H1 (cell line): ENCODE measurements around the gene PTPRG. TPM values are rescaled to one million over a fixed set of nuclear protein-coding genes. Genes with fewer than 3 reads are reported as not detected.

ENCODE experiments used
- CTCF ChIA-PET: fragments of 300-600 bp; sonication (Branson Sonifier 250); formaldehyde crosslinking; loops from one replicate; lab custom pipeline; 2021; ENCODE audit not compliant: partially characterized antibody; lab: Charles Lee
- POLR2A ChIA-PET: fragments of 300-600 bp; sonication (Branson Sonifier 250); formaldehyde crosslinking; loops from one replicate; lab custom pipeline; 2021; ENCODE audit warnings: inconsistent platforms; ENCODE audit not compliant: partially characterized antibody; lab: Charles Lee
- DNase-seq, 2 experiments: peaks; one replicate each; pipeline versions ENCODE4 v3.0.0 to v3.0.0-alpha.2; 2010 to 2022; ENCODE audit warnings: low spot score in 2 of 2, low read depth in 1 of 2, mixed read lengths in 1 of 2
- FAIRE-seq: peaks from 2 replicates; lab custom pipeline; 2011; peaks lifted over from hg19 to GRCh38; lab: Jason Lieb, UNC
- H2AFZ ChIP-seq: 2 replicates; pipeline ENCODE4 v1.8.1; 2012; ENCODE audit warnings: low read length, inconsistent platforms
- H2AK5ac ChIP-seq: 2 replicates; pipeline ENCODE4 v1.6.1; 2013; ENCODE audit warnings: low read depth, low read length
- H2BK120ac ChIP-seq: replicated peaks from 2 replicates; pipeline ENCODE3; 2013; ENCODE audit warnings: low read depth, low read length, inconsistent platforms
- H2BK12ac ChIP-seq: 2 replicates; pipeline ENCODE4 v1.6.1; 2013; ENCODE audit warnings: low read depth, low read length
- H2BK15ac ChIP-seq: 2 replicates; pipeline ENCODE4 v1.6.1; 2013; ENCODE audit warnings: low read length
- H2BK20ac ChIP-seq: 2 replicates; pipeline ENCODE4 v1.6.1; 2013; ENCODE audit warnings: low read length
- H2BK5ac ChIP-seq: 2 replicates; pipeline ENCODE4 v1.6.1; 2013; ENCODE audit warnings: low read depth, low read length
- H3K14ac ChIP-seq: 2 replicates; pipeline ENCODE4 v1.6.1; 2013; ENCODE audit warnings: inconsistent platforms; ENCODE audit not compliant: insufficient read length
- H3K18ac ChIP-seq: 2 replicates; pipeline ENCODE4 v1.6.1; 2013; ENCODE audit warnings: low read length; ENCODE audit errors: extremely low read depth
- H3K23ac ChIP-seq: 2 replicates; pipeline ENCODE4 v1.6.1; 2013; ENCODE audit warnings: inconsistent platforms; ENCODE audit not compliant: insufficient read length
- H3K23me2 ChIP-seq: 2 replicates; pipeline ENCODE4 v1.6.1; 2013; ENCODE audit warnings: low read depth, low read length
- H3K27ac ChIP-seq: 2 replicates; pipeline ENCODE4 v1.6.1; 2011; ENCODE audit warnings: low read depth, low read length, inconsistent platforms
- H3K27me3 ChIP-seq, 4 experiments: replicated peaks in 1 of 4; 1 replicate in 1 of 4; 2 replicates in 3 of 4; pipeline versions ENCODE4 v1.6.1 to v1.8.1; 2011 to 2013; ENCODE audit warnings: low read length in 3 of 4, mild to moderate bottlenecking in 3 of 4, inconsistent platforms in 2 of 4, mixed read lengths in 2 of 4, moderate library complexity in 1 of 4; ENCODE audit not compliant: control insufficient read depth in 3 of 4, insufficient read depth in 3 of 4; ENCODE audit errors: extremely low read depth in 1 of 4
- H3K36me3 ChIP-seq, 4 experiments: 2 replicates each; pipeline versions ENCODE4 v1.6.1 to v1.8.1; 2011 to 2013; ENCODE audit warnings: mild to moderate bottlenecking in 4 of 4, low read length in 3 of 4, moderate library complexity in 2 of 4, control low read depth in 1 of 4, inconsistent platforms in 1 of 4; ENCODE audit not compliant: insufficient read depth in 4 of 4, control insufficient read depth in 2 of 4
- H3K4ac ChIP-seq: replicated peaks from 2 replicates; pipeline ENCODE3; 2013; ENCODE audit warnings: low read length, low read depth, mixed read lengths, inconsistent platforms; ENCODE audit not compliant: insufficient read length
- H3K4me1 ChIP-seq, 4 experiments: replicated peaks in 1 of 4; 1 replicate in 1 of 4; 2 replicates in 3 of 4; pipeline versions ENCODE4 v1.6.1 to v1.8.1; 2011 to 2013; ENCODE audit warnings: low read length in 3 of 4, inconsistent platforms in 2 of 4, mixed read lengths in 1 of 4; ENCODE audit not compliant: insufficient read depth in 4 of 4, control insufficient read depth in 3 of 4
- H3K4me2 ChIP-seq, 2 experiments: 2 replicates each; pipeline versions ENCODE4 v1.6.1 to v1.8.1; 2011 to 2013; ENCODE audit warnings: low read depth in 2 of 2, low read length in 2 of 2, control low read depth in 1 of 2, inconsistent platforms in 1 of 2, mild to moderate bottlenecking in 1 of 2; ENCODE audit not compliant: insufficient read depth in 1 of 2
- H3K4me3 ChIP-seq, 4 experiments: fragments of 200-600, 300-600 bp in 1 of 4; sonication (generic), shearing (Covaris generic), sonication (Bioruptor Twin) in 1 of 4; 2 replicates each; pipeline versions ENCODE4 v1.5.1 to v1.8.1; 2011 to 2016; ENCODE audit warnings: low read length in 4 of 4, low read depth in 3 of 4, control low read depth in 2 of 4, inconsistent platforms in 2 of 4, mild to moderate bottlenecking in 2 of 4, mixed read lengths in 1 of 4, moderate library complexity in 1 of 4; ENCODE audit not compliant: insufficient read depth in 2 of 4; ENCODE audit errors: extremely low read depth in 1 of 4
- H3K56ac ChIP-seq: replicated peaks from 2 replicates; pipeline ENCODE3; 2013; ENCODE audit warnings: low read depth, mild to moderate bottlenecking, mixed read lengths, low read length, inconsistent platforms; ENCODE audit not compliant: insufficient read length
- H3K79me1 ChIP-seq: 2 replicates; pipeline ENCODE4 v1.6.1; 2013; ENCODE audit warnings: low read depth, low read length, control low read depth
- H3K79me2 ChIP-seq, 2 experiments: 2 replicates each; pipeline versions ENCODE4 v1.6.1 to v1.8.1; 2012 to 2013; ENCODE audit warnings: low read length in 2 of 2, mild to moderate bottlenecking in 2 of 2, inconsistent platforms in 1 of 2; ENCODE audit not compliant: insufficient read depth in 2 of 2, control insufficient read depth in 1 of 2
- H3K9ac ChIP-seq, 4 experiments: replicated peaks in 1 of 4; 1 replicate in 1 of 4; 2 replicates in 3 of 4; pipeline versions ENCODE4 v1.6.1 to v1.8.1; 2011 to 2013; ENCODE audit warnings: low read depth in 3 of 4, low read length in 3 of 4, control low read depth in 2 of 4, mild to moderate bottlenecking in 2 of 4, moderate library complexity in 2 of 4, inconsistent platforms in 1 of 4; ENCODE audit errors: extremely low read depth in 1 of 4
- H3K9me3 ChIP-seq, 2 experiments: 2 replicates each; pipeline versions ENCODE4 v1.6.1 to v1.8.1; 2012 to 2013; ENCODE audit warnings: mild to moderate bottlenecking in 2 of 2, moderate library complexity in 2 of 2, control low read depth in 1 of 2, inconsistent platforms in 1 of 2, low read depth in 1 of 2, low read length in 1 of 2, mixed read lengths in 1 of 2; ENCODE audit not compliant: insufficient read depth in 2 of 2
- H4K20me1 ChIP-seq, 2 experiments: replicated peaks in 1 of 2; 2 replicates each; pipeline versions ENCODE3 to v1.8.1; 2011 to 2013; ENCODE audit warnings: inconsistent platforms in 2 of 2, low read length in 2 of 2, mild to moderate bottlenecking in 1 of 2; ENCODE audit not compliant: insufficient read depth in 2 of 2, control insufficient read depth in 1 of 2
- H4K5ac ChIP-seq: 2 replicates; pipeline ENCODE4 v1.6.1; 2013; ENCODE audit warnings: low read length, low read depth, mixed read lengths, inconsistent platforms; ENCODE audit not compliant: insufficient read length
- H4K8ac ChIP-seq: 2 replicates; pipeline ENCODE4 v1.8.0; 2013; ENCODE audit warnings: mild to moderate bottlenecking, moderate library complexity, low read length, inconsistent platforms; ENCODE audit not compliant: insufficient read depth; ENCODE audit errors: extremely low read depth
- H4K91ac ChIP-seq: replicated peaks from 2 replicates; pipeline ENCODE3; 2013; ENCODE audit warnings: low read length, mixed read lengths, inconsistent platforms; ENCODE audit not compliant: insufficient read length
- BACH1 ChIP-seq: IDR thresholded peaks from 2 replicates; pipeline ENCODE4 v1.6.1; 2012; ENCODE audit warnings: low read length, improper control_type of control experiment
- CBX8 ChIP-seq: fragments of 300-800, 300-1000 bp; sonication (generic); IDR thresholded peaks from 2 replicates; pipeline ENCODE4 v1.7.1; 2016; ENCODE audit warnings: low read depth, low read length, borderline replicate concordance
- KDM1A ChIP-seq: fragments of 200-600, 300-600 bp; sonication (generic); IDR thresholded peaks from 2 replicates; pipeline ENCODE4 v1.7.1; 2016; ENCODE audit warnings: mild to moderate bottlenecking, low read length, borderline replicate concordance
- KDM5A ChIP-seq: fragments of 200-600 bp; IDR thresholded peaks from 2 replicates; pipeline ENCODE4 v1.7.1; 2012; ENCODE audit warnings: mild to moderate bottlenecking, low read length, inconsistent platforms, mixed read lengths
- SP4 ChIP-seq: IDR thresholded peaks from 2 replicates; pipeline ENCODE4 v1.6.1; 2012; ENCODE audit warnings: low read length, inconsistent platforms
- SRF ChIP-seq: IDR thresholded peaks from 2 replicates; pipeline ENCODE4 v1.6.1; 2011; ENCODE audit warnings: mild to moderate bottlenecking, low read depth, low read length, moderate library complexity
- WGBS, 2 experiments: shearing (Covaris generic) in 1 of 2; methylation state at CpG; one replicate each; pipeline versions ENCODE4 v1.1.6 to v1.1.7; 2013 to 2015; ENCODE audit warnings: low lambda C conversion rate in 2 of 2, mixed read lengths in 2 of 2, inconsistent platforms in 1 of 2, low coverage in 1 of 2, missing lambda C conversion rate in 1 of 2; ENCODE audit not compliant: insufficient replicate concordance in 2 of 2, insufficient coverage in 1 of 2, insufficient read length in 1 of 2; ENCODE audit errors: extremely low coverage in 1 of 2, missing lambda C conversion rate in 1 of 2; 5-methylcytosine and 5-hydroxymethylcytosine counted together
- polyA plus RNA-seq, 7 experiments: library from polyadenylated mRNA; depleted of rRNA in 3 of 7; stranded (reverse) in 5 of 7; unstranded in 2 of 7; fragments of >200 nt in 5 of 7; fragments of 200-250 nt in 2 of 7; gene quantifications; 1 replicate in 5 of 7; 2 replicates in 1 of 7; 4 replicates in 1 of 7; pipeline versions ENCODE4 v1.2.1 to v1.2.3, GENCODE V29; 2011 to 2013; ENCODE audit warnings: missing spikeins in 2 of 7, mixed read lengths in 2 of 7
- total RNA-seq: library from RNA; stranded (reverse); fragmentation: NEBNext Ultra II Directional; extraction: Animal tissue kit (Norgen Biotek cat#: 25700); gene quantifications from 2 replicates; pipeline ENCODE4 v1.2.1, GENCODE V29; 2021
- TF ChIP-seq, protein P1 (sequence below), 3 experiments: IDR thresholded peaks; 1 replicate in 2 of 3; 2 replicates in 1 of 3; pipeline versions ENCODE4 v1.5.1 to v1.6.1; 2011; ENCODE audit warnings: low read length in 3 of 3, mild to moderate bottlenecking in 3 of 3, inconsistent platforms in 2 of 3, low read depth in 1 of 3, moderate library complexity in 1 of 3; ENCODE audit not compliant: insufficient read depth in 1 of 3; ENCODE audit errors: control extremely low read depth in 1 of 3
- TF ChIP-seq, protein P2 (sequence below): IDR thresholded peaks from 2 replicates; pipeline ENCODE4 v1.6.1; 2011; ENCODE audit warnings: low read depth, mild to moderate bottlenecking, low read length; ENCODE audit not compliant: insufficient read depth
- TF ChIP-seq, protein P3 (sequence below): IDR thresholded peaks from 2 replicates; pipeline ENCODE4 v1.6.1; 2011; ENCODE audit warnings: low read length, improper control_type of control experiment

Gene PTPRG
- total and polyA plus RNA-seq, 2 of the 8 experiments (the other 6 are each of a cell fraction or from before 2014, with no cell fraction given): 23.3 to 96.2 TPM

DNA sequence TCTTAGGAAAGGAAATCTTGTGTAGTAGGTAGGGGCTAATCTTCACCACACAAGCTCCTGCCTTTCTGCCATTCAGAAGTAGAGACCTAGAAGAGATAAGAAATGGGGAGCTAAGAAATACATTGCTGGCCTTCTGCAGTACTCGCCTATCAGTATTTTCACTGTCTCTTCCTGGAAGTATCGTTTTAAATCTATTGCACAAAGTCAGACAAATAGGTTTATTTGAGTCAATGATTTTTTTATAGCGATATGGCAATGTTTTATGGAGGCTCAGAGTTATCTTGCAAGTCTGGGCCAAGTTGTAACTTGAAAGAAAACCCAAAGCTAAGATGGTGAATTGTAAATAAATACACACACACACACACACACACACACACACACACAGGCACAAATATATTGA lies 103.8 kb downstream of the PTPRG start:
- Histone ChIP-seq H2AFZ (no peak overlapping the region), H2BK12ac (no peak overlapping the region), H3K14ac (no peak overlapping the region), H4K5ac (no peak overlapping the region), H2AK5ac (no peak overlapping the region), H3K4me2 (no peak overlapping the region), H3K79me2 (peaks cover 11 to 100% of the 10 kb centered on the region in 2 experiments), H2BK120ac (no peak overlapping the region), H3K56ac (no peak overlapping the region), H3K4ac (no peak overlapping the region), H3K18ac (no peak overlapping the region)
- CTCF ChIA-PET: interaction anchor here (0.7 to 1.0 kb wide), 2 partner anchors 12 to 271 kb away, joined by 3 read pairs; no protein-coding TSS in a partner anchor
- no peak for TF ChIP-seq KDM1A
- TF ChIP-seq, protein P1, sequence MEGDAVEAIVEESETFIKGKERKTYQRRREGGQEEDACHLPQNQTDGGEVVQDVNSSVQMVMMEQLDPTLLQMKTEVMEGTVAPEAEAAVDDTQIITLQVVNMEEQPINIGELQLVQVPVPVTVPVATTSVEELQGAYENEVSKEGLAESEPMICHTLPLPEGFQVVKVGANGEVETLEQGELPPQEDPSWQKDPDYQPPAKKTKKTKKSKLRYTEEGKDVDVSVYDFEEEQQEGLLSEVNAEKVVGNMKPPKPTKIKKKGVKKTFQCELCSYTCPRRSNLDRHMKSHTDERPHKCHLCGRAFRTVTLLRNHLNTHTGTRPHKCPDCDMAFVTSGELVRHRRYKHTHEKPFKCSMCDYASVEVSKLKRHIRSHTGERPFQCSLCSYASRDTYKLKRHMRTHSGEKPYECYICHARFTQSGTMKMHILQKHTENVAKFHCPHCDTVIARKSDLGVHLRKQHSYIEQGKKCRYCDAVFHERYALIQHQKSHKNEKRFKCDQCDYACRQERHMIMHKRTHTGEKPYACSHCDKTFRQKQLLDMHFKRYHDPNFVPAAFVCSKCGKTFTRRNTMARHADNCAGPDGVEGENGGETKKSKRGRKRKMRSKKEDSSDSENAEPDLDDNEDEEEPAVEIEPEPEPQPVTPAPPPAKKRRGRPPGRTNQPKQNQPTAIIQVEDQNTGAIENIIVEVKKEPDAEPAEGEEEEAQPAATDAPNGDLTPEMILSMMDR (IDR thresholded peaks at IDR 0.05; ENCODE audit: control extremely low read depth in 1 of 3, insufficient read depth in 1 of 3, low read depth in 1 of 3, low read length in 3 of 3): no peak
- TF ChIP-seq, protein P2, sequence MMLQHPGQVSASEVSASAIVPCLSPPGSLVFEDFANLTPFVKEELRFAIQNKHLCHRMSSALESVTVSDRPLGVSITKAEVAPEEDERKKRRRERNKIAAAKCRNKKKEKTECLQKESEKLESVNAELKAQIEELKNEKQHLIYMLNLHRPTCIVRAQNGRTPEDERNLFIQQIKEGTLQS: no peak
- no peak for TF ChIP-seq CBX8
- no peak for TF ChIP-seq SP4
- no peak for TF ChIP-seq BACH1
- no peak for TF ChIP-seq SRF
- TF ChIP-seq KDM5A: no peak
- TF ChIP-seq, protein P3, sequence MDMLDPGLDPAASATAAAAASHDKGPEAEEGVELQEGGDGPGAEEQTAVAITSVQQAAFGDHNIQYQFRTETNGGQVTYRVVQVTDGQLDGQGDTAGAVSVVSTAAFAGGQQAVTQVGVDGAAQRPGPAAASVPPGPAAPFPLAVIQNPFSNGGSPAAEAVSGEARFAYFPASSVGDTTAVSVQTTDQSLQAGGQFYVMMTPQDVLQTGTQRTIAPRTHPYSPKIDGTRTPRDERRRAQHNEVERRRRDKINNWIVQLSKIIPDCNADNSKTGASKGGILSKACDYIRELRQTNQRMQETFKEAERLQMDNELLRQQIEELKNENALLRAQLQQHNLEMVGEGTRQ: no peak
- TF ChIP-seq, all 59 proteins: peak for 0
- 85% methylated on average over 3 of the region's 3 CpGs; no CpG with 5 or more reads in 1 of the 2 experiments for WGBS, 2 experiments
- POLR2A ChIA-PET: interaction anchor here (0.6 to 2.3 kb wide), 6 partner anchors 12 to 145 kb away, joined by 3 to 7 read pairs (median 4); no protein-coding TSS in a partner anchor
- Histone ChIP-seq H4K20me1 (peaks cover 15 to 29% of the 10 kb centered on the region in 2 experiments), H3K27ac (no peak overlapping the region), H3K23me2 (no peaks in the 10 kb centered on the region), H2BK15ac (no peak overlapping the region; the same call in 1 of the 2 replicates), H4K91ac (no peak overlapping the region), H4K8ac (no peak overlapping the region), H3K27me3 (no peaks in the 10 kb centered on the region), H3K4me3 (no peak overlapping the region), H3K4me1 (peaks cover 3 to 25% (median 16%) of the 10 kb centered on the region in 4 experiments), H3K23ac (no peak overlapping the region), H3K36me3 (peaks cover 0 to 5% (median 0%) of the 10 kb centered on the region in 4 experiments; a peak in 1 of 8 replicates), H2BK20ac (no peak overlapping the region), H3K79me1 (peaks cover 10% of the 10 kb centered on the region), H3K9ac (no peak overlapping the region), H2BK5ac (no peak overlapping the region), H3K9me3 (no peaks in the 10 kb centered on the region)
- no peak for FAIRE-seq
- DNase-seq: no peak
